22Rv1 (cell line): Measurements from ENCODE around the gene C22orf15.

ENCODE experiments used
- H3K27ac ChIP-seq: fragments of 450-650 bp; 2 replicates; pipeline ENCODE4 v1.5.1; 2017
- CTCF ChIP-seq: fragments of 450-650 bp; IDR thresholded peaks from 2 replicates; pipeline ENCODE4 v1.5.1; 2017; ENCODE audit warnings: mild to moderate bottlenecking
- ZFX ChIP-seq: fragments of 450-650 bp; IDR thresholded peaks from 2 replicates; pipeline ENCODE4 v1.6.1; 2017; ENCODE audit warnings: antibody characterized with exemption, borderline replicate concordance

C22orf15 gene

GRCh38 chr22:23743303-23743705 is 19.5 kb upstream of the C22orf15 start:
- no peak for TF ChIP-seq ZFX
- no peak for TF ChIP-seq CTCF
- H3K27ac ChIP-seq = no peak overlapping the region

- no peak overlapping the region for H3K27ac ChIP-seq
- TF ChIP-seq ZFX (no peak), CTCF (no peak)
Observed at GRCh38 chr22:23744001-23744400, 18.8 kb upstream of the C22orf15 start.

GRCh38 chr22:23744485-23744884 is 18.3 kb upstream of the C22orf15 start:
- H3K27ac ChIP-seq = no peak overlapping the region
- TF ChIP-seq CTCF (no peak), ZFX (no peak)

GRCh38 chr22:23745791-23746190 is 17.0 kb upstream of the C22orf15 start:
- H3K27ac ChIP-seq = no peak overlapping the region
- TF ChIP-seq ZFX (no peak), CTCF (no peak)

GRCh38 chr22:23749841-23750301 is 12.9 kb upstream of the C22orf15 start:
- peak overlapping the region; percentile 97 for H3K27ac ChIP-seq
- no peak for TF ChIP-seq CTCF
- no peak for TF ChIP-seq ZFX

- H3K27ac ChIP-seq = peak overlapping the region; percentile 97
- TF ChIP-seq ZFX = no peak
Observed at GRCh38 chr22:23750367-23750713, 12.4 kb upstream of the C22orf15 start.

GRCh38 chr22:23750714-23751440 is 11.9 kb upstream of the C22orf15 start, which contains the start of gene ZNF70:
Gene ZNF70, minus strand, starts transcription at chr22:23751112. Its CDS starts 5,972 bp downstream, at chr22:23745140.
- TF ChIP-seq ZFX (no peak), CTCF (peak; percentile 13; the same call in 1 of the 2 replicates)
- H3K27ac ChIP-seq = peak within 1 kb of the TSS; percentile 97
